Measurements from ENCODE around the gene SLC31A2.
"Not testable (repeated sequence)": the region's sequence is repeated elsewhere in the genome, so short reads cannot be mapped to it uniquely, and the experiment has no call there.

SLC31A2 gene, protein sequence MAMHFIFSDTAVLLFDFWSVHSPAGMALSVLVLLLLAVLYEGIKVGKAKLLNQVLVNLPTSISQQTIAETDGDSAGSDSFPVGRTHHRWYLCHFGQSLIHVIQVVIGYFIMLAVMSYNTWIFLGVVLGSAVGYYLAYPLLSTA

DNA sequence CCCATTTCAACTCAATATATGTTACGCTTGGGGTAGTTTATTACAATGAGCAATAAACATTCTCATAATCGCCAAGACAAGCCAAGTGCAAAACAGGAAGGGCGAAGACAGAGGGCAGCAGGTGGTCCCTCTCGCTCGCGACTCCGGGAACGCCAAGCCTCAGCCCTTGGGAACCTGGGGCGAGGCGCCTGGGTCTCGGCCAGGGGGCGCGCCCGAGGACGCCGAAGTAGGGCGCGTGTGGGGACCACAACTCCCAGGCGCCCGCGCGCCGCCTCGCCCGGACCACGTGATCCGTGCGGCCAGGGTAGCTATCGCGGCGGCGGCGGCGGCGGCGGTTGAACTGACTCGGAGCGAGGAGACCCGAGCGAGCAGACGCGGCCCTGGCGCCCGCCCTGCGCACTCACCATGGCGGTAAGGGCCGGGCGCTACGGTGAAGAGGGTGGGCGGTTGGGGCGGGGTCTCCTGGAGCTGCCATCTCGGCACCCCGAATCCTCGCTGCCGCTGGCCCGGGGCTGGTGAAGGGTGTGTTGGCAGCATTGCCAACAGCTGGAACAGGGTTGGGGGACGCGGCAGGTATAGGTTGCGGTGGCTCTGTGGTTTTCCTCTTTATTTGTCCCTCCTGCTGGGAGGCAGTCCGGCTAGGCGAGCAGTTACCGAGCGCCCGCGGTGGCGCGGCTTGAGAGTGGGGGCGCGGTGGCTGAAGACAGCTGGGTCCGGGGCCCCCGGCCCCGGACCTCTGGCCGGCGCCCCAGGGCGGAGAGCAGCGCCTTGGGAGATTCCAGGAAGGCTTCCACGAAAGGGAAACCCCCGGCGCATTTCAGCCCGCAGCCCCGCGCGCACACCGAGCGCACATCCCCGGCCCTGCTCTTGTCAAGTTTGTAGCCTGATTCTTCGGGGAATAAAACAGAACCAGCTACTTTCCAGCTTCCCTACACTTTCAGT lies at the start of gene SLC31A2:
Gene SLC31A2 (plus strand): TSS at position 338 of the 942 bp plus-strand sequence. CDS start 68 bp downstream, at position 406.
- DNase-seq, result peak; percentile 94

GRCh38 chr9:113105345-113105744 lies 45.5 kb upstream of the SLC31A2 start:
- DNase-seq, result not testable (repeated sequence)

DNA sequence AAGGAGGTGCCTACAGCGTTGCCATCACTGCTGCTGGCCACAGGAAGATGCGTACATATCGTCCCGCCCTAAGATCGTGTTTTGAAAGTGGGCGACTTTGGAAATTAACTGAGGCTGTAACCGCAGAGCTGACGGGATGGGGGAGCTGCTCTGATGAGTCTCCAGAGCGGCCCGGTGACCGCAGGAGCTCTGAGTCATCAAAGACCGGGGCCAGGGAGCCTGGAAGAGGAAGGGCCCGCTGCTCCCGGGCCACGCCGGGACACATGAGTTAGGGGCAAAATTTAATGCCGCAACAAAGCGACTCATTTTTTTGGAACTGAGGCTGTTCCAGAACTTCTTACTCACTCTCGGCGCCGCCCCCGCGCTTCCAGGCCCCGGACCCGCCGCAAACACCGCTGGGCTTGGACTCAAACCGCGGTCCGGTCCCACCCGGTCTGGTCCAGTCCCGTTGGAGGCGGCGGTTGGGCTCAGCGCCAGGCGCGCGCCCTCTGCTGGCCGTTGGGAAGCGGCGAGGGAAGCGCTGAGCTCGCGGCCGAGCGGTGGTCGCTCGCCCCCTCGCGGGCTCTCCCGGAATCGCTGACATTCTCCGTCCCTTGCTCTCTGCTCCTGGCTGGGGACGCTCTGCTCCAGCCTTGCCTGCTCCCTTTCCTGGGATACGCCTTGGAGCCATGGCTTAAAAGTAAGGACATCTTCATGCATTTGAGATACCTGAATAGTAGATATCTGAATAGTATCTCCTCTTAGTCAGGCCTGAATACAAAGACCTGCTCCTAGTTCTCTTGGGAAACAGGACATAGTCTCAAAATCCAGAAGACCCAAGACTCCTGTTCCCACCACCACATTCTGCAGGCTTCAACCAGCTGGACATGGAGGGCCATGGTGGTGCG lies 39.5 kb upstream of the SLC31A2 start:
- DNase-seq, result peak; percentile 9

GRCh38 chr9:113112706-113113510 lies 37.9 kb upstream of the SLC31A2 start:
- DNase-seq, result not testable (repeated sequence)

DNA sequence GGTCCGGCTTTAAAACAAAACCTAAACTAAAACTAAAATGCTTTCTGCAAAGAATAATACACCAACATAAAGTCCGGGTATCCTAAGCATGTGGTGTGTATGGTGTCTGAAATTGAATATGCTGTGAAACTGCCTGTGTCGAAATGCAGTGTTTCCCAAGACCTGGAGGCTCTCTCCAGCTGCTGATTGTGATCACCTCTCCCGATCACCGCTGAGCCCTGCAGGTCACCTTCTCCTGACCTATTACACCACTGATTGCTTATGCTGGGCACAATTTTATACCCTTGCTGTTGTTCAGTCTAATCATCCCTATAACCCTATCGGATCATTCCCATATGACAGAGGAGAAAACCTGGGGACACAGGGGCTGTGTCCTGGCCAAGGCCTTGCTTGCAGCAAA lies 32.0 kb upstream of the SLC31A2 start:
- not testable (repeated sequence) for DNase-seq

DNA sequence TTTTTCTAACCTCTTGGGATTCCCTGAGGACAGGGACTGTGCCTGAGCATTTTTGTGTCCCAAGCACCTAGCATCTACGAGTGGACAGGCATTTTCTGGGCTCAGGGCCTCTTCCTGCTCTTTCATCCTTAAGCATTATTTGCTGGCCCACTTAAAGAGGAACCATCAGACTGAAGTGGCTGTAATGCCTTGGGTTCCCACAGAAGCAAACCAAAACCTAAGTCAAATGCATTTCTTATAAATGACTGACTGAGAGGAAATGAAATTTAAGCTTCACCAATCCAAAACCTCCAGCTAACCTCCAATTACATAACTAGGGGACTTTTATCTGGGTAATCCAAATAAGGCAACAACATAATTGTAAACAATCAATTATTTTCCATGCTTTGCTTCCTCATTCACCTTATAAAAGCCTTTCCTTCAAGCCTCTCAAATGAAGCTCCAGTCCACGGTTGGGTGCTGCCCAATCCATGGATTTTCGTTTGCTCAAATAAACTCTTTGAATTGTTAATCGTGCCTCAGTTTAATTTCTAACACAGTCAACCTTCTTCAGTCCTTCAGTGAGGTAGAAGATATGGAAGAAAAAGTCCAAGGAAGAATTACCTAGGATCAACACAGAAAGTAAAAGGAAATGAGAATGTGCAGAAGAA lies 25.3 kb upstream of the SLC31A2 start:
- no peak for DNase-seq

DNA sequence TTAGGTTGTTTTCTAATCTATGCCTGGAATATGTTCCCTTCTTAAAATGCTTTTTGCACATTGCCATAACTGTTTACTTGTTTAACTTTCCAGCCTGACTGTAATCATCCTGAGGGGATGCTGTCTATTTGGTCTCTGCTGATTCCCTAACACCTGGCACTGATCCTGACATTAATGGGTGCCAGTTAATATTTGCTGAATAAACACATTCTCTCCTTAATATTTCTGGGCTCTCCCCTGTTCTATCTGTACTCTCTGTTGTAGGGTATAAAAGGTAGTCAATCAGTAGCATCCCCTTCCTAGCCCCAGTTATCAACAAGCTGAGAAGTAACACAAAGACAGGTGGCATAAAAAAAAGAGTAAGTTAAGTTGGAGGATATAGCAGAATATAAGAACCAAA lies 21.3 kb upstream of the SLC31A2 start:
- DNase-seq, result no peak

- DNase-seq, result no peak
Measured at GRCh38 chr9:113129884-113130283, 20.9 kb upstream of the SLC31A2 start.

DNA sequence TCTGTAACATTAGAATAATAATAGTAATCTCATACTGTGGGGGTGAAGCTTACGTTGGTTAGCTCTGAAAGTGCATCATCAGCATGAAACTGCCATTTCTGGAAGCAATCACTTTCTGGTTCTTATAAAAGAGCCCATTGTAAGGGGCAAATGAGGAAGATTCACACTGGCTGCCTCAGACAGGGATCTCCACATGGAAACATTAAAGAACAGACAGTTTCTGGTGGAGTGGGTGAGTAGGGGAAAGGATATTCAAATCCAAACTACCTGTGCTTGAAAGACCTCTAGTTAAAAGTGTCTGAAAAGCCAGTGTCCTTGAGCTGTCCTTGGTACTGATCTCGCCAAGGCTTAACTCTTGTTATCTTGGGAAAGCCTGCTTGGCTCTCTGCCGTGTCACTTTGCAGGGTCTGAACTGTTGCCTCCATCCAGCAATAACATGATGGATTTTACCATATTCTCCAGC lies 19.1 kb upstream of the SLC31A2 start:
- DNase-seq, result no peak

GRCh38 chr9:113137196-113138168 lies 13.3 kb upstream of the SLC31A2 start:
- no peak for DNase-seq

GRCh38 chr9:113138760-113139159 lies 12.0 kb upstream of the SLC31A2 start:
- no peak for DNase-seq

DNA sequence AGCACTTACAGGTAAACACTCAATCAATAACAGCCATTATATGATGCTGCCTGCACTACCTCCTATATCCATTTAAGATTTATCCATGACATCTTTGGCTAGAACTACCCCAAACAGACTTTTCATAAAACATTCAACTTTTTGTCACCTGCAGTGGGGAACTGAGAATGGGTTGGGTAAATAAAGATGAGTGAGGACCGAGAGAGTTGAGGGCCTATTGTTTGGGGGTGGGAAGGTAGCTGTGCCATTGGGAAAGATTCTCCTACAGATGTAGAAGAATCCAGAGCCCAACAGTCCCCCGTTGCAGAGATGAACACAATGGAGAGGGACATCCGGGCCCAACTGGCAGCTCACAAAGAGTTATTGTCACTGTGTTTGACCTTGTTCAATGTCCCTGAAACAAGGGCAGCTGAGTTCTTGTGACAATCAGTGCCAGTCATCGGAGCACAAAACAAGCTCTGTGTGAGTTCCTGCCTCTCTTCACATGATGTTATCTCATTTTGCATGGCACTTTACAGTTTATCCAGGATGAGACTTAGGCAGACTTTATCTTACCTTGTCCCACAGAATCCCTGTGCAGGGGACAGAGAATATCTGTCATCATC lies 11.5 kb upstream of the SLC31A2 start:
- no peak for DNase-seq

DNA sequence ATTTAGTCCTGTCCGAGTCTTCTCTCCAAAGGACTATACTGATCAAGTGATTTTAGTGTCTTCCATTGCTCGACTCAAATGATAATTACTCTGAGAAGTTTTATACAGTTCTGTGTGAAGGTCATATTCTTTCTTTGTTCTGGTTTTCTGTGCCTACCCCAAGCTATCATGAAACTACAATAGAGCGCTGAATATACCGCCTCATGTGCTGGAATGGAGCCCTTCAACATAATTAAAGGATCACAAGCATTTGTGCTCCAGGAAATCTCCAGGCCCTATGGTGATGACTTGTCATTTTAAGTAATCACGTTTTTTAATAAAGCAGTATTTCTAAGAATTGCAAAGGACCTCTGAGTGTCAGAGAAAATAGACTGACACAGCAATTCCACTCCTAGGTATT lies 10.9 kb upstream of the SLC31A2 start:
- DNase-seq, result no peak

DNA sequence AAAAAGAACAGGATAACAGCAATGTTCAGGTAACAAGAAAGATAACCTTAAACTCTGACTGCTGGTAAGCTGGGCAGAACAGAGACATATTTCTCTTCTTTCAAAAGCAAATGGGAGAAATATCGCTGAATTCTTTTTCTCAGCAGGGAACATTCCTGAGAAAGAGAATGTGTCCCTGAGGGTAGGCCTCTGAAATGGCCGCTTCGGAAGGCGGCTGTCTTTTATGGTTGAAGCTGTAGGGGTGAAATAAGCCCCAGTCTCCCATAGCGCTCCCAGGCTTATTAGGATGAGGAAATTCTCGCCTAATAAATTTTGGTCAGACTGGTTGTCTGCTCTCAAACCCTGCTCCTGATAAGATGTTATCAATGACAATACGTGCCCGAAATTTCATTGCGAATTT lies 9.9 kb upstream of the SLC31A2 start:
- not testable (repeated sequence) for DNase-seq

GRCh38 chr9:113143432-113144227 lies 7.2 kb upstream of the SLC31A2 start:
- no peak for DNase-seq

DNA sequence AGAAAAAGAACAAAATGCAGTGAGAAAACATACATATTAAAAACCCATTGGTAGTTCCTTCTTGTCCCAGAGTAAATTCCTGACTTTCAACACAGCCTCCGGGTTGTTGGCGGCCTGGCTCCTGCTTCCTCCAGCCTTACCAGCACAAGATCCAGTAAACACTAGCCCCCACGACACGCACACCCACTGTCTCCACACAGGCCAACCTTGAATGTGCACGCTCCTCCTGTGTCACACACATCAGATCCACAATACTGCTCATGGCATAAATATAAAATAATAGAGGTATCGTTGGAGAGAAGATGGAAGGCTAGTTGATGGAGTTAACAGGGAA lies 2.5 kb upstream of the SLC31A2 start:
- no peak for DNase-seq

GRCh38 chr9:113148781-113149510 lies 1.9 kb upstream of the SLC31A2 start:
- no peak for DNase-seq

DNA sequence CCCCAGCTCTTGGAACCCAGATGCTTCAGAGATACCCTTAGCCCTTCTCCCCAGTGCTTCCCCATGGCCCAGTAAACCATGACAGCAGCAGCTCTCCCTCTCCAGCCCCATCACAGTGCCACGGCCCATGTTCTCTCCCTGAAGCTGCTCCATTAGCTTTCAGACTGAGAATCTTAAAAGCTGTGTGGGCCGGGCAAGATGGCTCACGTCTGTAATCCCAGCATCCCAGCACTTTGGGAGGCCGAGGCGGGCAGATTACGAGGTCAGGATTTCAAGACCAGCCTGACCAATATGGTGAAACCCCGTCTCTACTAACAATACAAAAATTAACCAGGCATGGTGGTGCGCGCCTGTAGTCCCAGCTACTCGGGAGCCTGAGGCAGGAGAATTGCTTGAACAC lies 1.2 kb upstream of the SLC31A2 start:
- not testable (repeated sequence) for DNase-seq
